HS-5 (cell line): ENCODE data around the gene CELA2A.
"Not testable (repeated sequence)": the region's sequence is repeated elsewhere in the genome, so short reads cannot be mapped to it uniquely, and the experiment has no call there.

Experiments used
- DNase-seq: peaks from one replicate; pipeline ENCODE4 v3.0.0-alpha.2; 2012; ENCODE audit warnings: low read depth

Gene CELA2A

GRCh38 chr1:15425521-15425920 lies 31.0 kb upstream of the CELA2A start:
- DNase-seq = no peak

- no peak for DNase-seq
Measured at GRCh38 chr1:15425958-15426357, 30.6 kb upstream of the CELA2A start.

GRCh38 chr1:15426492-15427279 lies 29.8 kb upstream of the CELA2A start:
- DNase-seq = no peak

GRCh38 chr1:15427280-15427666 lies 29.3 kb upstream of the CELA2A start:
- no peak for DNase-seq

DNA sequence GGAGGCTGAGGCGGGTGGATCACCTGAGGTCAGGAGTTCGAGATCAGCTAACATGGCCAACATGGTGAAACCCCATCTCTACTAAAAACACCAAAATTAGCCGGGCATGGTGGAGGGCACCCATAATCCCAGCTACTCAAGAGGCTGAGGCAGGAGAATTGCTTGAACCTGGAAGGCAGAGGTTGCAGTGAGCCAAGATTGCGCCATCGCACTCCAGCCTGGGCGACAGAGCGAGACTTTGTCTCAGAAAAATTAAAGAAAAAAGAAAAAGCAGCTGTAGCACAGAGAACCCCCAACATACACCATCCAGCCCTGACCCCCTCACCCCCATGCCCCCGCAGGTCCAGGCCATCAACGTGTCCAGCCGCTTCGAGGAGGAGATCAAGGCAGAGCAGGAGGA lies 28.3 kb upstream of the CELA2A start:
- DNase-seq = not testable (repeated sequence)

- DNase-seq = no peak
Measured at GRCh38 chr1:15428815-15429435, 27.6 kb upstream of the CELA2A start.

DNA sequence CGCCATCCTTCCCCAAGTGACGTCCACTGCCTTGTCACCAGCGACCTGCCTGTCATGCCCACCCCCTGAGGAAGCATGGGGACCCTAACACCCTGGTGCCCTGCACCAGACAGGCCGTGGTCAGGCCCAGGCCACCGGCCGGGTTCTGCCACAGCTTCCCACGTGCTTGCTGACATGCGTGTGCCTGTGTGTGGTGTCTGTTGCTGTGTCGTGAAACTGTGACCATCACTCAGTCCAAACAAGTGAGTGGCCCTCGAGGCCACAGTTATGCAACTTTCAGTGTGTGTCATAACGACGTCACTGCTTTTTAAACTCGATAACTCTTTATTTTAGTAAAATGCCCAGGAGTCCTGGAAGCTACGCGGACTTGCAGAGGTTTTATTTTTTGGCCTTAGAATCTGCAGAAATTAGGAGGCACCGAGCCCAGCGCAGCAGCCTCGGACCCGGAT lies 26.8 kb upstream of the CELA2A start:
- DNase-seq = no peak

DNA sequence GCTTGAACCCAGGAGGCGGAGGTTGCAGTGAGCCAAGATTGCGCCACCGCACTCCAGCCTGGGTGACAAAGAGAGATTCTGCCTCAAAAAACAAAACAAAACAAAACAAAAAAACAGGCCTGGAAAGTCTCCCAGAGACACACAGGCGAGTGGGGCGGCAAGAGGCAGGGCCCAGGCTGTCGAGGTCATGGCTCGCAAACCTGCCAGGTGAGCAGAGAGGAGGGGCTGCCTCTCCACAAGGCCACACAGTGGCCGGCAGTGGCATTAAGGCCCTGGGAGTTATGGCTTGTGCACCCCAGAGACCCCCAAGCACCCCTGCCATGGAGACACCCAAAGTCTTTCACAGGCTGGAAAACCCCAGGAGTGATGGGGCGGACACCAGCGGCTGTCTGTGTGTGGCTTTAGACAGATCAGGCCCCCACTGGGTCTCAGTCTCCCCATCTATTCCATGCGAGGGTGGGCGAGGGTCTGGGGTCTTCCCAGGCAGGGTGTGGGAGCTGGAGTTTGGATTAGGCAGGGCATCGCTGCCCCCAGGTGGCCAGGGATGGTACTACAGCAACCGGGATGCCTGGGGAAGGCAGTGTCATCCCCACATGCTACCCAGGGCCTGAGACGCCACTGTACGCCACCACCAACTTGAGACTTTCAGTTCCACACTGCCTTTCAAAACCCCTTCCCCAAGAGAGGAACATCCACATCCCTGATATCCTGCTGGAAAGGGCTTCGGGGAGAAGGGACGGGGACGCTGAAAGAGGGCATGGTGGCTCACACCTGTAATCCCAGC lies 25.6 kb upstream of the CELA2A start:
- no peak for DNase-seq

DNA sequence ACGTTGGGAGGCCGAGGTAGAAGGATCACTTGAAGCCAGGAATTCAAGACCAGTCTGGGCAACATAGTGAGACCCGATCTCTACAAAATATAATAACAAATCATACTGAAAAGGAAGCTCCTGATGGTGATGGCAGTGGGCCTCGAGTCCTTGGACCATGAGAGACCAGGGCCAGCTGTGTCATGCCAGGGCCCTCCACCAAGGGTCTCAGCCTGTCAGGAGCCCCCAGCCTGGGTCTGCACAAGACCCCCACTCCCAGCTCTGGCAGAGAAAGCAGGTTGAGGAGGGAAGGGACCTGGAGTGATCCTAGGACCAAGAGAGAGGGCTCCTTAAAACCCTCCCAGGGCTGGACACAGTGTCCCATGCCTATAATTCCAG lies 25.0 kb upstream of the CELA2A start:
- no peak for DNase-seq

DNA sequence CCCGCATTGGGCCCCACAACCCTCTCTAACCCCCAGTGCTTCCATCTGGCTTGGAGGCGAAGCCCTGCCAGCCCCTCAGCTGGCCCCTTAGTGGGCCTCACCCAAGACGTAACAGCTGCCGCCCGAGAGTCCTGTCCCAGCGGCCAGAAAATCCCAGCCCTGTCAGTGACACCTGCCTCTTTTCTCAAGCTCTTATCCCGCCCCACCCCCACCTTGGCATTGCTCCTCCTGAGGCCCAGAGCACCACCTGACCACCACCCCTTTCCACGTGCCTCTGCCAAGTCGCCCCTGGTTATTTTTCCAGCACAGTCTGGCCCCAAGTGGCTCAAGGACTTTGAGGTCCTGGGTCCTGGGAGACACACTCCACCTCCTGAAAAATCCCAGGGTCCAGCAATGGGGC lies 24.2 kb upstream of the CELA2A start:
- no peak for DNase-seq

DNA sequence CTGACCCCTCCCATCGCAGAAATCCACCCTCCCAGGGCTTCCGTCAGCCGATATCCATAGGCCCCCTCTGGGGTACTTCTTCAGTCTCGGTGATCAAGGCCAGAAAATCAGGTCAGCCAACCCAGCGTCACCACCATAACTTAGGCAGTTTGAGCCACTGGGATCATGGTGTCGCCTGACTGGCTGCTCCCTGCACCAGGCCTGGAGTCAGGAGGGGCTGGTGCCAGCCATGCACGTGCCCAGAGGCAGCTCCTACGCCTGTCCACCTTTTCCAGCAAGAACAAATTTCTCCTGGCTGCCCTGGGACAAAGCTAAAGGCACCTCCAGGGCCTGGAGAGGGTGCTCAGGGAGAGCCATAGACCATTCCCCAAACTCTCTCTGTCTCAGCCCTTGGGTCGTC lies 23.1 kb upstream of the CELA2A start:
- no peak for DNase-seq

DNA sequence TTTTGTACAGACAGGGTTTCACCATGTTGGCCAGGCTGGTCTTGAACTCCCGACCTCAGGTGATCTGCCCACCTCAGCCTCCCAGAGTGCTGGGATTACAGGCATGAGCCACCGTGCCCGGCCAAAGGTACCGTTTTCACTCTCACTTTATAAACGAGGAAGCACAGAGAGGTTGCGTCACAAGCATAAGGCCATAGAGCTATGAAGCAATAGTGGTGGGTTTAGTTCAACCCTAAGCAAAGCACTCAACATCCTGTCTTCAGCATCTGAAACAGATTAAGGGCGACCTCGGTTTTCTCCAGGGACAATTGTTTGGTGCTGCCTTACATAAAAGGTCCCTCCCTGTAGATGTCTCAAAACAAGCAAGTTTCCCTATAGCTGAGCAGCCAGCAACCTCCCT lies 21.8 kb upstream of the CELA2A start:
- not testable (repeated sequence) for DNase-seq

DNA sequence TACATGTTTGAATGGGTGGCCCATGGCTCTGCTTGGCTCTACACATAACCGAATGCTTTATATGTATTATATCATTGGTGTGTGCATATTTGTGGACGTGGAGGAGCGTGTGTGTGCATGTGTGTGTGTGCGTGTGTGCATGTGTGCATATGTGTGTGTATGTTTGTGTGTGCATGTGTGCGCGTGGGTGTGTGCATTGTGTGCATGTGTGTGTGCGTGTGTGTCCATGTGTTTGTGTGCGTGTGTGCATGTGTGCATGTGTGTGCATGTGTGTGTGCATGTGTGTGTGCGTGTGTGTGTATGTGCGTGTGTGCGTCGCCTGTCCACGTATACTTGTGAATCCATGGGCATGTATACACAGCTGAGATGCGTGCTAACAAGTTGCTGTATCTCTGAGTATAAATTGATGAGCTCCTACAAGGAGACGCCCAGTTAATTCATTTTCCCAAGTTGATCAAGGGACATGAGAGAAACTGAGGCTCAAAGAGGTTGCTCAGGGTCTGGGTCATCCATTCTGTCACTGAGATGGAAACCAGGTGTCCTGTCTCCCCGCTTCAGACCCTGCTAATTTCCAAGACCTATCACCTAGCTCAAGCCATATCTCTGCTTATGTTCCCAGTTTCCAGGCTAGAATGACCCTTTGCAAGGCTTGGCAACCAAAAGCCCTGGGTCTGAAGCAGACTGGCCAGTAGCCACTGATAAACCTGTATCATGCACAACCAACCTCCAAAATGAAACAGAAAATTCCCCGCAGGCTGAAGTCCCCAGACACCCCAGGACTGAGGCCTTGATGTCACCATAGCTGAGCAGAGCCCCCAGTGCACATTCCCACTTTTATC lies 21.1 kb upstream of the CELA2A start:
- no peak for DNase-seq

- no peak for DNase-seq
Measured at GRCh38 chr1:15436881-15437442, 19.6 kb upstream of the CELA2A start.

GRCh38 chr1:15439325-15439724 lies 17.2 kb upstream of the CELA2A start:
- DNase-seq = no peak

DNA sequence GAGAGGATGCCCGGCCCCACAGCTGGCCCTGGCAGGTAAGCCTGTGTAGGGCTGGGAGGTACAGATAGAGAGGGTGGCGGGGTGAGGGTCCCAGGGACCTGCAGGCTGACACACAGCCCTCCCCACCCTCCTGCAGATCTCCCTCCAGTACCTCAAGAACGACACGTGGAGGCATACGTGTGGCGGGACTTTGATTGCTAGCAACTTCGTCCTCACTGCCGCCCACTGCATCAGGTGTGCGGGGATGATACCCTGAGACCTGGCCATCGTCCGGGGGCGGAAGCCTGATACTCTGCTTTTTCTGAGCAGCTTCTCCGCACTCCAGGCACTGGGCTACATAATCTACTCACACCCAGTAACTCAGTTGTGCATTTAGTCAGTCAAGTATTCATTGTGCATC lies 16.2 kb upstream of the CELA2A start:
- no peak for DNase-seq

- DNase-seq = no peak
Measured at GRCh38 chr1:15441247-15441646, 15.3 kb upstream of the CELA2A start.

GRCh38 chr1:15442119-15442518 lies 14.4 kb upstream of the CELA2A start:
- DNase-seq = no peak

DNA sequence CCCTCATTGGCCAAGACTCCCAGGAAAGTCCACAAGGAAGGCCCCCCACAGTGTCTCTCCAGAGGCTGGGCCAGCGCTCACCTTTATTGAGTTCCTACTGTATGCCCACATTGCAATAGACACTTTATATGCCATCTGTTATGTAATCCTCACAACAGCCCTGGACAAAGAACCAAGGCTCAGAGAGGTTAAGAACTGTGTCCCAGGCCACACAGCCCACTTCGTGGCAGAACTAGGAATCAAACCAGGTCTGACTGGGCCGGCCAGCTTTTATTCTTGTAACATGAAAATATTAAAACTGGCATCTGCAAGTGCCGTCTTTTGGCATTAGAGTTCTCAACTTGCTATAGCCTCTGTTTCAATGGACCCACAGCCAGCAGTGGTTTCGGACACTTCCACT lies 13.8 kb upstream of the CELA2A start:
- no peak for DNase-seq

GRCh38 chr1:15443281-15443680 lies 13.3 kb upstream of the CELA2A start:
- DNase-seq = no peak

DNA sequence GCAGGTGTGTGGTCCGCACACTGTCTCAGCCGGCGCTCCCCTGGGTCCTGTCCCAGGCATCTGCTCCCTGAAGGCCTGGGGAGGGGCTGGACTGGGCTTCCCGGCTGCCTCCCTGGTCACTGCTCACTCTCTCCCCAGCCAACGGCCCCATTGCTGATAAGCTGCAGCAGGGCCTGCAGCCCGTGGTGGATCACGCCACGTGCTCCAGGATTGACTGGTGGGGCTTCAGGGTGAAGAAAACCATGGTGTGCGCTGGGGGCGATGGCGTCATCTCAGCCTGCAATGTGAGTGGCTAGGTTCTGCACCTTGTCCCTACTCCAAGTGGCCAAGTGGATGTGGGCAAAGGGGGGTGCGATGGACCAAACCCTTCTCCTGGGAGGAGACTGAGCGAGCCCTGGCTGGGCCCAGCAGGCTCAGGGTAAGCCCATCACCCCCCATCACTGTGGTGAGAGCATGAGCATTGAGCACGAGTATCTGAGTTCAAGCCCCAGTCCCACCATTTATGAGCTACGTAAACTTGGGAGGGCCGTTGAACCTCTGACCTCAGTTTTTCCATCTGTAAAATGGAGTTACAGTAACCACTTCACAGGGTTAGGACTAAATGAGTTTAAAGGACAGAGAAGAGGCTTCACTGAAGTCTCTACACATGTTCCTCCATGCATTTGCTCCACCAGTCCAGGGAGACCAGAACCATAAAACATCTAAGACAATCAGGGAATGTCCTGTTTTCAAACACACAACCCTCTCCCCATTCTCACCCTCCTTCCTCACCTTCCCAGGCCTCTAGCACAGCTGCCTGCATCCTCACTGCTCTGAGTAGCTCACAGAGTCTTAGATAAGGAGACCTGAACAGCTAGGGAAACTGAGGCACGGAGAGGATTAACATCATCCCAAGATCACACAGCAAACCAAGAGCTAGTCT lies 11.8 kb upstream of the CELA2A start:
- no peak for DNase-seq
